Caco-2 (cell line): Measurements from ENCODE around the gene SYT9. TPM values are rescaled to one million over a fixed set of nuclear protein-coding genes. Genes with fewer than 3 reads are reported as not detected.
A peak's percentile ranks its signal among the peaks of the same experiment; 100 is the strongest.

Source experiments
- BruUV-seq: library from RNA; stranded (reverse); fragments of 400-500 nt; replicated peaks from 2 replicates; lab custom pipeline; 2021; lab: Mats Ljungman, UMichigan
- CTCF ChIA-PET: fragments of 300-600 bp; sonication (Branson Sonifier 250); formaldehyde crosslinking; loops from one replicate; lab custom pipeline; 2022; ENCODE audit warnings: antibody characterized with exemption; lab: Charles Lee
- POLR2A ChIA-PET: fragments of 300-600 bp; sonication (Branson Sonifier 250); formaldehyde crosslinking; loops from one replicate; lab custom pipeline; 2022; ENCODE audit warnings: antibody characterized with exemption; lab: Charles Lee
- DNase-seq, 2 experiments: peaks; one replicate each; pipeline versions ENCODE4 v3.0.0 to v3.0.0-alpha.2; 2020 to 2022
- H3K27me3 ChIP-seq: replicated peaks from 2 replicates; pipeline ENCODE4 v1.6.0; 2011; ENCODE audit warnings: low read length; ENCODE audit not compliant: control insufficient read depth, insufficient read depth
- H3K36me3 ChIP-seq: 2 replicates; pipeline ENCODE4 v1.5.1; 2011; ENCODE audit warnings: low read length; ENCODE audit not compliant: control insufficient read depth, insufficient read depth
- H3K4me1 ChIP-seq: fragments of 250-450 bp; sonication (Bioruptor Pico); 2 replicates; pipeline ENCODE4 v1.5.1; 2020; ENCODE audit warnings: mild to moderate bottlenecking
- H3K4me3 ChIP-seq: 2 replicates; pipeline ENCODE4 v1.5.1; 2011; ENCODE audit warnings: low read depth, mild to moderate bottlenecking, control low read depth, low read length
- H3K9me3 ChIP-seq: fragments of 250-450 bp; sonication (Bioruptor Pico); 2 replicates; pipeline ENCODE4 v1.5.1; 2020; ENCODE audit warnings: mild to moderate bottlenecking, moderate library complexity
- H3K27ac Mint-ChIP-seq: one replicate; pipeline ENCODE4 v1.8.0; 2022; ENCODE audit warnings: mixed read lengths; ENCODE audit not compliant: unreplicated experiment
- H3K27me3 Mint-ChIP-seq: one replicate; pipeline ENCODE4 v1.8.0; 2022; ENCODE audit warnings: mixed read lengths; ENCODE audit not compliant: insufficient read depth, unreplicated experiment
- H3K36me3 Mint-ChIP-seq: one replicate; pipeline ENCODE4 v1.8.0; 2022; ENCODE audit warnings: mild to moderate bottlenecking, mixed read lengths; ENCODE audit not compliant: insufficient read depth, unreplicated experiment
- H3K4me1 Mint-ChIP-seq: one replicate; pipeline ENCODE4 v1.8.0; 2022; ENCODE audit warnings: low read depth, mixed read lengths; ENCODE audit not compliant: unreplicated experiment
- H3K4me3 Mint-ChIP-seq: one replicate; pipeline ENCODE4 v1.8.0; 2022; ENCODE audit warnings: mild to moderate bottlenecking, moderate library complexity, mixed read lengths; ENCODE audit not compliant: unreplicated experiment
- H3K9me3 Mint-ChIP-seq: one replicate; pipeline ENCODE4 v1.8.0; 2022; ENCODE audit warnings: mixed read lengths; ENCODE audit not compliant: unreplicated experiment
- CTCF ChIP-seq, 2 experiments: fragments of 200-600 bp in 1 of 2; IDR thresholded peaks; 1 replicate in 1 of 2; 2 replicates in 1 of 2; pipeline versions ENCODE4 v1.5.1 to v1.8.0; 2011 to 2022; ENCODE audit warnings: antibody characterized with exemption in 1 of 2, control low read depth in 1 of 2, inconsistent platforms in 1 of 2, low read depth in 1 of 2, low read length in 1 of 2, mild to moderate bottlenecking in 1 of 2, moderate library complexity in 1 of 2; ENCODE audit not compliant: insufficient read depth in 1 of 2, severe bottlenecking in 1 of 2, unreplicated experiment in 1 of 2
- intact Hi-C: fragments of 100-400 bp; cut with micrococcal nuclease; formaldehyde crosslinking; loops from one replicate; pipeline ENCODE4 v1.10.0; 2022; ENCODE audit not compliant: unreplicated experiment
- total RNA-seq: library from RNA; stranded (reverse); gene quantifications from 2 replicates; pipeline ENCODE4 v1.2.3, GENCODE V29; 2022

SYT9 gene
- total RNA-seq, 1 experiment from 2014 or later, result not detected

- Mint-ChIP-seq H3K36me3 (no peaks in the 10 kb centered on the region), H3K4me1 (peaks cover 13% of the 10 kb centered on the region), H3K27me3 (no peaks in the 10 kb centered on the region), H3K27ac (no peak overlapping the region), H3K9me3 (no peaks in the 10 kb centered on the region), H3K4me3 (peak overlapping the region; percentile 65)
- CTCF ChIA-PET, result no interaction called here
- no peaks in the 10 kb centered on the region for H3K27me3 ChIP-seq
- peaks cover 21% of the 10 kb centered on the region for H3K4me1 ChIP-seq
- no TSS peak for BruUV-seq
- no peak overlapping the region for H3K4me3 ChIP-seq
- no peaks in the 10 kb centered on the region for H3K36me3 ChIP-seq
- intact Hi-C loops, result no loop called here
- POLR2A ChIA-PET, result no interaction called here
- TF ChIP-seq CTCF (IDR thresholded peaks at IDR 0.05; ENCODE audit: insufficient read depth in 1 of 2, low read depth in 1 of 2, low read length in 1 of 2, severe bottlenecking in 1 of 2, unreplicated experiment in 1 of 2), result no peak
- DNase-seq, result no peak
- no peaks in the 10 kb centered on the region for H3K9me3 ChIP-seq
Measured at GRCh38 chr11:7486098-7486780, 234.5 kb downstream of the SYT9 start.

GRCh38 chr11:7486781-7487140 lies 235.1 kb downstream of the SYT9 start:
- no peaks in the 10 kb centered on the region for H3K27me3 Mint-ChIP-seq
- no TSS peak for BruUV-seq
- no peaks in the 10 kb centered on the region for H3K9me3 Mint-ChIP-seq
- Histone ChIP-seq H3K4me1 (peaks cover 21% of the 10 kb centered on the region), H3K36me3 (no peaks in the 10 kb centered on the region), H3K9me3 (no peaks in the 10 kb centered on the region), H3K4me3 (no peak overlapping the region), H3K27me3 (no peaks in the 10 kb centered on the region)
- CTCF ChIA-PET, result interaction anchor here (0.5 to 0.7 kb wide), 2 partner anchors 25 to 755 kb away, joined by 3 to 4 read pairs; no protein-coding TSS in a partner anchor
- POLR2A ChIA-PET, result no interaction called here
- H3K36me3 Mint-ChIP-seq, result no peaks in the 10 kb centered on the region
- no peak for TF ChIP-seq CTCF (IDR thresholded peaks at IDR 0.05; ENCODE audit: insufficient read depth in 1 of 2, low read depth in 1 of 2, low read length in 1 of 2, severe bottlenecking in 1 of 2, unreplicated experiment in 1 of 2)
- intact Hi-C loops, result no loop called here
- peaks cover 13% of the 10 kb centered on the region for H3K4me1 Mint-ChIP-seq
- H3K27ac Mint-ChIP-seq, result no peak overlapping the region
- H3K4me3 Mint-ChIP-seq, result peak overlapping the region; percentile 15
- DNase-seq, result no peak

GRCh38 chr11:7487360-7487759 lies 235.7 kb downstream of the SYT9 start:
- ChIA-PET POLR2A (no interaction called here), CTCF (interaction anchor here (0.5 to 0.7 kb wide), 2 partner anchors 24 to 754 kb away, joined by 3 to 4 read pairs; no protein-coding TSS in a partner anchor)
- intact Hi-C loops, result no loop called here
- no peaks in the 10 kb centered on the region for H3K36me3 Mint-ChIP-seq
- no peaks in the 10 kb centered on the region for H3K9me3 Mint-ChIP-seq
- Histone ChIP-seq H3K27me3 (no peaks in the 10 kb centered on the region), H3K4me3 (no peak overlapping the region), H3K4me1 (peaks cover 21% of the 10 kb centered on the region), H3K36me3 (no peaks in the 10 kb centered on the region), H3K9me3 (no peaks in the 10 kb centered on the region)
- no peaks in the 10 kb centered on the region for H3K27me3 Mint-ChIP-seq
- peaks cover 13% of the 10 kb centered on the region for H3K4me1 Mint-ChIP-seq
- H3K27ac Mint-ChIP-seq, result no peak overlapping the region
- H3K4me3 Mint-ChIP-seq, result no peak overlapping the region
- no peak for TF ChIP-seq CTCF (IDR thresholded peaks at IDR 0.05; ENCODE audit: insufficient read depth in 1 of 2, low read depth in 1 of 2, low read length in 1 of 2, severe bottlenecking in 1 of 2, unreplicated experiment in 1 of 2)
- no peak for DNase-seq
- no TSS peak for BruUV-seq
